Trophoblast cell (in vitro differentiated cells and primary cell): ENCODE results near the gene SRC.

ENCODE experiments used
- DNase-seq, 2 donors: peaks; one replicate each; pipeline ENCODE4 v3.0.0-alpha.2; 2016
- H2AFZ ChIP-seq: 2 replicates; pipeline ENCODE4 v1.6.1; 2013; ENCODE audit warnings: low read length, moderate library complexity, mild to moderate bottlenecking; ENCODE audit not compliant: insufficient read depth, poor library complexity
- H2AK5ac ChIP-seq: 2 replicates; pipeline ENCODE4 v1.6.1; 2013; ENCODE audit warnings: mild to moderate bottlenecking, low read length
- H2BK120ac ChIP-seq: 2 replicates; pipeline ENCODE4 v1.6.1; 2013; ENCODE audit warnings: low read length, mild to moderate bottlenecking, moderate library complexity; ENCODE audit not compliant: insufficient read depth, poor library complexity
- H2BK12ac ChIP-seq: 2 replicates; pipeline ENCODE4 v1.6.1; 2013; ENCODE audit warnings: mild to moderate bottlenecking, low read length, moderate library complexity
- H2BK5ac ChIP-seq: 2 replicates; pipeline ENCODE4 v1.6.1; 2013; ENCODE audit warnings: low read length, low read depth, moderate library complexity, mild to moderate bottlenecking; ENCODE audit not compliant: poor library complexity
- H3K14ac ChIP-seq: 2 replicates; pipeline ENCODE4 v1.6.1; 2013; ENCODE audit warnings: mild to moderate bottlenecking, low read length
- H3K18ac ChIP-seq: 2 replicates; pipeline ENCODE4 v1.6.1; 2013; ENCODE audit warnings: mild to moderate bottlenecking, low read length
- H3K23ac ChIP-seq: 2 replicates; pipeline ENCODE4 v1.6.1; 2013; ENCODE audit warnings: low read length
- H3K27ac ChIP-seq: 2 replicates; pipeline ENCODE4 v1.5.1; 2013; ENCODE audit warnings: low read depth, mild to moderate bottlenecking, inconsistent platforms, low read length, moderate library complexity
- H3K27me3 ChIP-seq: 2 replicates; pipeline ENCODE4 v1.6.1; 2013; ENCODE audit warnings: inconsistent platforms, mild to moderate bottlenecking, low read length, moderate library complexity; ENCODE audit not compliant: insufficient read depth
- H3K36me3 ChIP-seq, 2 experiments: 1 replicate in 1 of 2; 2 replicates in 1 of 2; pipeline ENCODE4 v1.6.1; 2013; ENCODE audit warnings: low read length in 2 of 2, mild to moderate bottlenecking in 2 of 2, moderate library complexity in 1 of 2; ENCODE audit not compliant: insufficient read depth in 2 of 2, control insufficient read depth in 1 of 2
- H3K4ac ChIP-seq: 2 replicates; pipeline ENCODE4 v1.6.1; 2013; ENCODE audit warnings: low read depth, mild to moderate bottlenecking, low read length, moderate library complexity
- H3K4me1 ChIP-seq, 2 experiments: 1 replicate in 1 of 2; 2 replicates in 1 of 2; pipeline ENCODE4 v1.6.1; 2013; ENCODE audit warnings: low read length in 2 of 2, mild to moderate bottlenecking in 2 of 2, moderate library complexity in 1 of 2; ENCODE audit not compliant: insufficient read depth in 2 of 2, control insufficient read depth in 1 of 2
- H3K4me2 ChIP-seq: 2 replicates; pipeline ENCODE4 v1.6.1; 2013; ENCODE audit warnings: inconsistent platforms, mild to moderate bottlenecking, low read length, moderate library complexity
- H3K4me3 ChIP-seq: 2 replicates; pipeline ENCODE4 v1.5.1; 2013; ENCODE audit warnings: mild to moderate bottlenecking, low read depth, low read length, inconsistent platforms
- H3K79me1 ChIP-seq: one replicate; pipeline ENCODE4 v1.6.1; 2013; ENCODE audit warnings: low read length
- H3K79me2 ChIP-seq: 2 replicates; pipeline ENCODE4 v1.6.1; 2013; ENCODE audit warnings: low read length, mild to moderate bottlenecking; ENCODE audit not compliant: control insufficient read depth, insufficient read depth, poor library complexity
- H3K9ac ChIP-seq: 2 replicates; pipeline ENCODE4 v1.6.1; 2013; ENCODE audit warnings: mild to moderate bottlenecking, low read length
- H3K9me3 ChIP-seq: 2 replicates; pipeline ENCODE4 v1.6.1; 2013; ENCODE audit warnings: low read depth, mild to moderate bottlenecking, control low read depth, inconsistent platforms, low read length; ENCODE audit not compliant: insufficient read depth
- H4K12ac ChIP-seq: 2 replicates; pipeline ENCODE4 v1.6.1; 2013; ENCODE audit warnings: low read depth, mild to moderate bottlenecking, low read length, moderate library complexity
- H4K8ac ChIP-seq: 2 replicates; pipeline ENCODE4 v1.6.1; 2013; ENCODE audit warnings: low read depth, mild to moderate bottlenecking, low read length, moderate library complexity
- H4K91ac ChIP-seq: one replicate; pipeline ENCODE4 v1.6.1; 2013; ENCODE audit warnings: low read depth, mild to moderate bottlenecking, low read length, moderate library complexity
- WGBS: extraction: QIAGEN DNeasy Blood & Tissue Kit; methylation state at CpG from one replicate; pipeline ENCODE4 v1.1.7; 2013; ENCODE audit warnings: missing lambda C conversion rate; ENCODE audit not compliant: insufficient read length, insufficient coverage; ENCODE audit errors: extremely low coverage; 5-methylcytosine and 5-hydroxymethylcytosine counted together

The SRC gene

GRCh38 chr20:37430778-37431460, 85.0 kb downstream of the SRC start:
- H3K9ac ChIP-seq = no peak overlapping the region
- H3K4me2 ChIP-seq = no peak overlapping the region
- no peak overlapping the region for H3K18ac ChIP-seq
- WGBS = no CpG with 5 or more reads among the region's 7 CpGs
- DNase-seq = no peak
- H3K23ac ChIP-seq = no peak overlapping the region
- no peak overlapping the region for H3K14ac ChIP-seq
- H3K4ac ChIP-seq = no peak overlapping the region
- H4K91ac ChIP-seq = no peak overlapping the region
- no peak overlapping the region for H2BK12ac ChIP-seq
- H2BK120ac ChIP-seq = no peak overlapping the region
- H3K79me1 ChIP-seq = no peaks in the 10 kb centered on the region
- no peak overlapping the region for H3K27ac ChIP-seq
- H3K4me3 ChIP-seq = peak overlapping the region; percentile 1
- peaks cover 4% of the 10 kb centered on the region for H3K9me3 ChIP-seq
- H4K8ac ChIP-seq = no peak overlapping the region
- H3K27me3 ChIP-seq = no peaks in the 10 kb centered on the region
- no peak overlapping the region for H2AFZ ChIP-seq
- no peak overlapping the region for H2BK5ac ChIP-seq
- H3K79me2 ChIP-seq = no peaks in the 10 kb centered on the region
- H3K4me1 ChIP-seq = no peaks in the 10 kb centered on the region
- no peak overlapping the region for H2AK5ac ChIP-seq
- no peaks in the 10 kb centered on the region for H3K36me3 ChIP-seq
- H4K12ac ChIP-seq = no peak overlapping the region

GRCh38 chr20:37431786-37432185, 85.8 kb downstream of the SRC start:
- DNase-seq = no peak
- no peak overlapping the region for H2AFZ ChIP-seq
- H3K79me1 ChIP-seq = no peaks in the 10 kb centered on the region
- H3K27ac ChIP-seq = no peak overlapping the region
- H3K4me3 ChIP-seq = no peak overlapping the region
- H3K4me1 ChIP-seq = no peaks in the 10 kb centered on the region
- WGBS = no CpG with 5 or more reads among the region's 12 CpGs
- peaks cover 7% of the 10 kb centered on the region for H3K9me3 ChIP-seq
- no peak overlapping the region for H2AK5ac ChIP-seq
- no peak overlapping the region for H2BK12ac ChIP-seq
- H4K12ac ChIP-seq = no peak overlapping the region
- no peak overlapping the region for H4K8ac ChIP-seq
- no peaks in the 10 kb centered on the region for H3K79me2 ChIP-seq
- H2BK5ac ChIP-seq = no peak overlapping the region
- H3K27me3 ChIP-seq = no peaks in the 10 kb centered on the region
- peak overlapping the region; percentile 23 for H3K9ac ChIP-seq
- no peak overlapping the region for H3K18ac ChIP-seq
- H3K36me3 ChIP-seq = no peaks in the 10 kb centered on the region
- no peak overlapping the region for H3K4me2 ChIP-seq
- H4K91ac ChIP-seq = no peak overlapping the region
- no peak overlapping the region for H3K14ac ChIP-seq
- H3K4ac ChIP-seq = no peak overlapping the region
- H2BK120ac ChIP-seq = no peak overlapping the region
- H3K23ac ChIP-seq = peak overlapping the region; percentile 82

GRCh38 chr20:37432606-37433005, 86.7 kb downstream of the SRC start:
- no peaks in the 10 kb centered on the region for H3K79me2 ChIP-seq
- H2AK5ac ChIP-seq = no peak overlapping the region
- no CpG with 5 or more reads among the region's 1 CpG for WGBS
- no peaks in the 10 kb centered on the region for H3K79me1 ChIP-seq
- no peak overlapping the region for H2AFZ ChIP-seq
- H3K18ac ChIP-seq = no peak overlapping the region
- no peaks in the 10 kb centered on the region for H3K36me3 ChIP-seq
- no peaks in the 10 kb centered on the region for H3K27me3 ChIP-seq
- no peak overlapping the region for H2BK12ac ChIP-seq
- H3K4me2 ChIP-seq = no peak overlapping the region
- H2BK5ac ChIP-seq = no peak overlapping the region
- no peak overlapping the region for H3K23ac ChIP-seq
- H4K8ac ChIP-seq = no peak overlapping the region
- H3K4me1 ChIP-seq = no peaks in the 10 kb centered on the region
- H4K91ac ChIP-seq = no peak overlapping the region
- H3K9me3 ChIP-seq = peaks cover 7% of the 10 kb centered on the region
- H2BK120ac ChIP-seq = no peak overlapping the region
- no peak overlapping the region for H3K4ac ChIP-seq
- H3K27ac ChIP-seq = no peak overlapping the region
- no peak overlapping the region for H4K12ac ChIP-seq
- DNase-seq = no peak
- H3K9ac ChIP-seq = no peak overlapping the region
- H3K14ac ChIP-seq = no peak overlapping the region
- H3K4me3 ChIP-seq = no peak overlapping the region

- H4K8ac ChIP-seq = no peak overlapping the region
- H3K9ac ChIP-seq = no peak overlapping the region
- no peak overlapping the region for H3K4ac ChIP-seq
- no peak overlapping the region for H3K18ac ChIP-seq
- H3K27me3 ChIP-seq = no peaks in the 10 kb centered on the region
- H2BK12ac ChIP-seq = no peak overlapping the region
- DNase-seq = no peak
- peak overlapping the region; percentile 2 for H3K4me3 ChIP-seq
- no peaks in the 10 kb centered on the region for H3K36me3 ChIP-seq
- H3K79me2 ChIP-seq = no peaks in the 10 kb centered on the region
- no peak overlapping the region for H3K4me2 ChIP-seq
- no peak overlapping the region for H2BK120ac ChIP-seq
- H3K4me1 ChIP-seq = no peaks in the 10 kb centered on the region
- no peak overlapping the region for H4K12ac ChIP-seq
- no peak overlapping the region for H3K23ac ChIP-seq
- no peak overlapping the region for H2BK5ac ChIP-seq
- no peak overlapping the region for H2AK5ac ChIP-seq
- H4K91ac ChIP-seq = no peak overlapping the region
- H2AFZ ChIP-seq = no peak overlapping the region
- WGBS = no CpG with 5 or more reads among the region's 4 CpGs
- H3K79me1 ChIP-seq = no peaks in the 10 kb centered on the region
- H3K14ac ChIP-seq = no peak overlapping the region
- H3K27ac ChIP-seq = no peak overlapping the region
- H3K9me3 ChIP-seq = peaks cover 7% of the 10 kb centered on the region
These were observed 89.7 kb downstream of the SRC start for GRCh38 chr20:37435607-37436006.
